Measurements from ENCODE around the gene MYOCOS.

- TF ChIP-seq POLR2A (IDR thresholded peaks at IDR 0.05; ENCODE audit: borderline replicate concordance, extremely low read depth, insufficient read depth, insufficient read length) (no peak), YY1 (IDR thresholded peaks at IDR 0.05; ENCODE audit: extremely low read depth, insufficient replicate concordance, low read depth, low read length) (no peak)
- TF ChIP-seq, protein P1, sequence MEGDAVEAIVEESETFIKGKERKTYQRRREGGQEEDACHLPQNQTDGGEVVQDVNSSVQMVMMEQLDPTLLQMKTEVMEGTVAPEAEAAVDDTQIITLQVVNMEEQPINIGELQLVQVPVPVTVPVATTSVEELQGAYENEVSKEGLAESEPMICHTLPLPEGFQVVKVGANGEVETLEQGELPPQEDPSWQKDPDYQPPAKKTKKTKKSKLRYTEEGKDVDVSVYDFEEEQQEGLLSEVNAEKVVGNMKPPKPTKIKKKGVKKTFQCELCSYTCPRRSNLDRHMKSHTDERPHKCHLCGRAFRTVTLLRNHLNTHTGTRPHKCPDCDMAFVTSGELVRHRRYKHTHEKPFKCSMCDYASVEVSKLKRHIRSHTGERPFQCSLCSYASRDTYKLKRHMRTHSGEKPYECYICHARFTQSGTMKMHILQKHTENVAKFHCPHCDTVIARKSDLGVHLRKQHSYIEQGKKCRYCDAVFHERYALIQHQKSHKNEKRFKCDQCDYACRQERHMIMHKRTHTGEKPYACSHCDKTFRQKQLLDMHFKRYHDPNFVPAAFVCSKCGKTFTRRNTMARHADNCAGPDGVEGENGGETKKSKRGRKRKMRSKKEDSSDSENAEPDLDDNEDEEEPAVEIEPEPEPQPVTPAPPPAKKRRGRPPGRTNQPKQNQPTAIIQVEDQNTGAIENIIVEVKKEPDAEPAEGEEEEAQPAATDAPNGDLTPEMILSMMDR (IDR thresholded peaks at IDR 0.05 in 2 of 3, conservative IDR thresholded peaks at IDR 0.05 in 1 of 3; ENCODE audit: borderline replicate concordance in 1 of 3, insufficient read depth in 1 of 3, low read depth in 2 of 3, low read length in 2 of 3) = no peak
Measured at GRCh38 chr1:171652234-171652822, 30.3 kb downstream of the MYOCOS start, which contains the start of gene MYOC.
